Loucy (cell line): ENCODE results near the gene DPYSL3.

Experiments used
- CTCF ChIP-seq: fragments of 200-600 bp; sonication (generic); conservative IDR thresholded peaks from 2 replicates; pipeline ENCODE4 v1.5.1; 2014; ENCODE audit warnings: mild to moderate bottlenecking, antibody characterized with exemption, low read length
- EZH2phosphoT487 ChIP-seq: fragments of 200-600 bp; IDR thresholded peaks from 2 replicates; pipeline ENCODE4 v1.6.1; 2018; ENCODE audit warnings: antibody characterized with exemption, mild to moderate bottlenecking, moderate library complexity, borderline replicate concordance

DNA sequence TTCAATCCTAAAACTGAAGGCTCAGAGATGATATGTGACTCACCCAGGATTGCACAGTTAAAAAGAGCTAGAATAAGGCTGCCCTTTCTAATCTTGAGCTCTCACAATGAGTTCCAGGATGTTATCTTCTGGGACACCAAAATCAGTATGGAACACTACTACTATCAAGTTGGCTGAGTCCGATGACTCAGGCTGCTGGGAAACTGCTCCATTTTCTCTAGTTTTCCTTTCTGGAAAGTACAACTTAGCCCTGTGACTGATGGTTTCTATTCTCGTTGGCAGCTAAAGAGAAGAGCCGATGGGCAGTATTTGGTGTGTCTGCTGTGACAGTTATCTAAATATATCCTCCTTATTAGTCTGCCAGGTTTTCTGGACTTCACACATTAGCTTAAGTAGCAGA lies 37.9 kb upstream of the DPYSL3 start:
- TF ChIP-seq CTCF, result no peak
- no peak for TF ChIP-seq EZH2phosphoT487
